HG03457 (cell line): ENCODE results near the gene VENTX.

ENCODE experiments used
- ATAC-seq: cut with Tn5 transposase; IDR thresholded peaks from one replicate; pipeline ENCODE4 v1.9.1; 2021; ENCODE audit warnings: moderate number of reproducible peaks; ENCODE audit not compliant: unreplicated experiment

VENTX gene

GRCh38 chr10:133237588-133238465 lies at the start of gene VENTX:
Gene VENTX, plus strand, starts transcription at chr10:133237855. Its CDS starts 60 bp downstream, at chr10:133237915.
- ATAC-seq: no peak

- ATAC-seq: no peak
These were observed 49.6 kb upstream of the VENTX start for GRCh38 chr10:133187906-133188681.

GRCh38 chr10:133189256-133189655 lies 48.4 kb upstream of the VENTX start:
- no peak for ATAC-seq

GRCh38 chr10:133189726-133190125 lies 47.9 kb upstream of the VENTX start:
- no peak for ATAC-seq

- no peak for ATAC-seq
These were observed 47.4 kb upstream of the VENTX start for GRCh38 chr10:133190225-133190624.

- no peak for ATAC-seq
These were observed 46.0 kb upstream of the VENTX start for GRCh38 chr10:133191651-133192050.

GRCh38 chr10:133194151-133194550 lies 43.5 kb upstream of the VENTX start:
- no peak for ATAC-seq

GRCh38 chr10:133195096-133195495 lies 42.6 kb upstream of the VENTX start:
- no peak for ATAC-seq

- no peak for ATAC-seq
These were observed 42.0 kb upstream of the VENTX start for GRCh38 chr10:133195611-133196010.

GRCh38 chr10:133196221-133196915 lies 41.3 kb upstream of the VENTX start:
- no peak for ATAC-seq

- no peak for ATAC-seq
These were observed 40.5 kb upstream of the VENTX start for GRCh38 chr10:133196936-133197758.

GRCh38 chr10:133197786-133198185 lies 39.9 kb upstream of the VENTX start:
- ATAC-seq: no peak

- no peak for ATAC-seq
These were observed 39.4 kb upstream of the VENTX start for GRCh38 chr10:133198206-133198605.

- ATAC-seq: no peak
These were observed 38.8 kb upstream of the VENTX start for GRCh38 chr10:133198621-133199487.

GRCh38 chr10:133199488-133199885 lies 38.2 kb upstream of the VENTX start:
- no peak for ATAC-seq

GRCh38 chr10:133199992-133200611 lies 37.6 kb upstream of the VENTX start:
- no peak for ATAC-seq

GRCh38 chr10:133200621-133201031 lies 37.0 kb upstream of the VENTX start:
- no peak for ATAC-seq

- no peak for ATAC-seq
These were observed 36.3 kb upstream of the VENTX start for GRCh38 chr10:133201151-133201947.
